AG09309 (cell line): Measurements from ENCODE around the gene ALDH1A3.
A peak's percentile ranks its signal among the peaks of the same experiment; 100 is the strongest.
"Not testable (repeated sequence)": the region's sequence is repeated elsewhere in the genome, so short reads cannot be mapped to it uniquely, and the experiment has no call there.

Experiments used
- DNase-seq: peaks from one replicate; pipeline ENCODE4 v3.0.0-alpha.2; 2010; ENCODE audit warnings: low read depth
- H3K4me3 ChIP-seq: 2 replicates; pipeline ENCODE4 v1.5.1; 2011; ENCODE audit warnings: mild to moderate bottlenecking, low read depth, low read length, moderate library complexity; ENCODE audit not compliant: control insufficient read depth
- CTCF ChIP-seq: IDR thresholded peaks from 2 replicates; pipeline ENCODE4 v1.5.1; 2011; ENCODE audit warnings: mild to moderate bottlenecking, low read depth, low read length, inconsistent platforms; ENCODE audit not compliant: insufficient read depth, control insufficient read depth; ENCODE audit errors: missing control alignments

ALDH1A3 gene

GRCh38 chr15:100849021-100849854, 30.4 kb upstream of the ALDH1A3 start:
- H3K4me3 ChIP-seq: peak overlapping the region; percentile 72
- peak; percentile 37 for TF ChIP-seq CTCF
- no peak for DNase-seq

- H3K4me3 ChIP-seq: peak overlapping the region; percentile 72
- no peak for TF ChIP-seq CTCF
- DNase-seq: no peak
Observed at GRCh38 chr15:100849855-100850218, 29.8 kb upstream of the ALDH1A3 start.

GRCh38 chr15:100851428-100852015, 28.1 kb upstream of the ALDH1A3 start:
- not testable (repeated sequence) for DNase-seq

GRCh38 chr15:100852630-100853029, 27.0 kb upstream of the ALDH1A3 start:
- DNase-seq: no peak
- no peak for TF ChIP-seq CTCF
- no peak overlapping the region for H3K4me3 ChIP-seq

More at GRCh38 chr15:100851428-100852015, 28.1 kb upstream of the ALDH1A3 start:
- not testable (repeated sequence) for H3K4me3 ChIP-seq

- DNase-seq: no peak
- no peak overlapping the region for H3K4me3 ChIP-seq
- no peak for TF ChIP-seq CTCF
Observed at GRCh38 chr15:100853676-100854440, 25.8 kb upstream of the ALDH1A3 start.

GRCh38 chr15:100856867-100857266, 22.8 kb upstream of the ALDH1A3 start:
- TF ChIP-seq CTCF: no peak
- H3K4me3 ChIP-seq: no peak overlapping the region
- no peak for DNase-seq

GRCh38 chr15:100858294-100858693, 21.3 kb upstream of the ALDH1A3 start:
- DNase-seq: no peak
- H3K4me3 ChIP-seq: no peak overlapping the region
- TF ChIP-seq CTCF: no peak
